NCI-H187 (cell line): ENCODE results near the gene KRT9.
"Not testable (repeated sequence)": the region's sequence is repeated elsewhere in the genome, so short reads cannot be mapped to it uniquely, and the experiment has no call there.

Experiments used
- DNase-seq, 2 experiments: peaks; one replicate each; lab custom pipeline; 2025; lab: John Stamatoyannopoulos, UW

The KRT9 gene

GRCh38 chr17:41600318-41600717 lies 28.5 kb upstream of the KRT9 start:
- DNase-seq = no peak

- no peak for DNase-seq
Measured at GRCh38 chr17:41599680-41600079, 27.8 kb upstream of the KRT9 start.

- no peak for DNase-seq
Measured at GRCh38 chr17:41595585-41595984, 23.7 kb upstream of the KRT9 start.

- no peak for DNase-seq
Measured at GRCh38 chr17:41594363-41594915, 22.6 kb upstream of the KRT9 start.

- no peak for DNase-seq
Measured at GRCh38 chr17:41593306-41593981, 21.6 kb upstream of the KRT9 start.

GRCh38 chr17:41592601-41593305 lies 20.9 kb upstream of the KRT9 start:
- no peak for DNase-seq

- DNase-seq = no peak
Measured at GRCh38 chr17:41589301-41589700, 17.4 kb upstream of the KRT9 start.

GRCh38 chr17:41588126-41588810 lies 16.4 kb upstream of the KRT9 start:
- no peak for DNase-seq

- DNase-seq = no peak
Measured at GRCh38 chr17:41586863-41587495, 15.1 kb upstream of the KRT9 start, which contains the start of gene KRT14. TSS of gene KRT14 (minus strand) at chr17:41586895. CDS start at chr17:41586834, 61 bp downstream.

GRCh38 chr17:41585301-41586056 lies 13.6 kb upstream of the KRT9 start:
- DNase-seq = no peak

- not testable (repeated sequence) for DNase-seq
Measured at GRCh38 chr17:41584331-41584927, 12.6 kb upstream of the KRT9 start.

- DNase-seq = no peak
Measured at GRCh38 chr17:41583137-41584127, 11.6 kb upstream of the KRT9 start.

- not testable (repeated sequence) for DNase-seq
Measured at GRCh38 chr17:41582061-41582968, 10.5 kb upstream of the KRT9 start.

GRCh38 chr17:41581366-41582060 lies 9.7 kb upstream of the KRT9 start:
- DNase-seq = no peak

GRCh38 chr17:41580687-41581365 lies 9.0 kb upstream of the KRT9 start:
- DNase-seq = no peak

GRCh38 chr17:41580244-41580575 lies 8.4 kb upstream of the KRT9 start:
- no peak for DNase-seq

- DNase-seq = peak; percentile 47 to 64
Measured at GRCh38 chr17:41579484-41580243, 7.8 kb upstream of the KRT9 start.
